ENCODE results near the gene SELENOI.
A peak's percentile ranks its signal among the peaks of the same experiment; 100 is the strongest.
"Not testable (repeated sequence)": the region's sequence is repeated elsewhere in the genome, so short reads cannot be mapped to it uniquely, and the experiment has no call there.

Gene SELENOI

DNA sequence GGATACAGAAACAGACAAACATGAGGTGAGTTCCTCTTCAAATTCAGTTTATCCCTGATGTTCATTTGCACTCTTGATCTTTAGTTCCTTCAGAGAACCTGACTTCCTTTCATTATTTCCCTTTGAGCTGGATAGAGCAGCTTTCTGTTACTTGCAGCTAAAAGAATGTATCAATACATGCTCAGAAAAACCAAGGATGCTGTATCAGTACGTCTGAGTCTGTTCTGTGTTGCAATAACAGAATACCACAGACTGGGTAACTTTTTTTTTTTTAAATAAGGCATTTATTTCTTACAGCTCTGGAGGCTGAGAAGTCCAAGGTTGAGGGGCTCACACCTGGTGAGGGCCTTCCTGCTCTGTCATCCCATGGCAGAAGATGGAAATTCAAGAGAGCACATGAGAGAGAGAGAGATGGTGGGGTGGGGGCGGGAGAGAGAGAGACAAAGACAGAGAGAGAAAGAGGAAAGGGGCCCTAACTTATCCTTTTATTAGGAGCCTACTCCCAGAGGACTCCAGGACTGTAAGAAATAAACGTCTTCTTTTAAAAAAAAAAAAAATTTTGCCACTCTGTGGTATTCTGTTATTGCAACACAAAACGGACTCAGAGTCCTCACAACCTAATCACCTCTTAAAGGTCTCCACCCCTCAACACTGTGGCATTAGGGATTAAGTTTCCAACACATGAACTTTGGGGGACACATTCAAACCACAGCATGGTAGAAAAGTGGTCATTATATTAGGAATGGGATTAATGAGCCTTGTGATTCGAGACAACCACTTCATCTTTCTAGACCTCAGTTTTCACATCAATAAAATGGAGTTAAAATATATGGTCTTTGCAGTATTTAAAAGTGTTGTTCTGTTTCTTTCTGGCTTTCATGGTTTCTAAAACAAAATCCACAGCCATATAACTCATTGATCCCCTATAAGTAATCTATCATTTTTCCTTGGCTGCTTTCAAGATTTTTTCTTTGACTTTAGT lies 18.4 kb upstream of the SELENOI start:
- DNase-seq, result no peak

DNA sequence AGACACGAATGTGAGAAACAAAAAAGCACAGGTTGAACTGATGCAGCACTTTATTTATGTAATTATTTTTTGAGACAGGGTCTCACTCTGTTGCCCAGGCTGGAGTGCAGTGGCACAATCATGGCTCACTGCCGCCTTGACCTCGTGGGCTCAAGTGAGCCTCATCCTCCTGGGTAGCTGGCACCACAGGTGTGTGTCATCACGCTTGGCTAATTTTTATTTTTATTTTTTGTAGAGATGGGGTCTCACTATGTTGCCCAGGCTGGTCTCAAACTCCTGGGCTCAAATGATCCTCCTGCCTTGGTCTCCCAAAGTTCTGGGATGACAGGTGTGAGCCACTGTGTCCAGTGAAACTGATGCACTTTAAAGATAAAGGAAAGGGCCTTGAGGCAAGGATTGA lies 16.9 kb upstream of the SELENOI start:
- not testable (repeated sequence) for DNase-seq

DNA sequence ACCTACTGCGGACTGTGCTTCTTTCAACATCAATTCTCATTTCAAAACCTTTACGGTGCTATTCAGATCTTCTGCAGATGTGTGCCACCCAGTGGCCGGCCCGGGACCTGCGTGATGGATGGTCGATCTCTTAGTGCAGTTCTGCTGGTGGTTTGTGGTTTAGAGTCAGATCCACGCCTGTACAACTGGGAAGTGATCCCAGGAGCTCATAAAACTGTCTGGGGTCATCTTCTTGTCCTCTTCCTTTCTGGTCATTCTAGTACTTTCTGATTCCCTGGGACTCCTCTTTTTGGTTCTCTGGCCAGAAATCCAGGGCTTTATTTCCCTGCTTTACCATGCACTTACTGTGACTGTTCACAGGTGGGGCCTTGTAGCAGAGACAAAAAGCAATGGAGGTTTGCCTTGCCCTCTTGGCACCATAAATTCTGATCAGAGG lies 15.8 kb upstream of the SELENOI start:
- peak; percentile 91 for DNase-seq

DNA sequence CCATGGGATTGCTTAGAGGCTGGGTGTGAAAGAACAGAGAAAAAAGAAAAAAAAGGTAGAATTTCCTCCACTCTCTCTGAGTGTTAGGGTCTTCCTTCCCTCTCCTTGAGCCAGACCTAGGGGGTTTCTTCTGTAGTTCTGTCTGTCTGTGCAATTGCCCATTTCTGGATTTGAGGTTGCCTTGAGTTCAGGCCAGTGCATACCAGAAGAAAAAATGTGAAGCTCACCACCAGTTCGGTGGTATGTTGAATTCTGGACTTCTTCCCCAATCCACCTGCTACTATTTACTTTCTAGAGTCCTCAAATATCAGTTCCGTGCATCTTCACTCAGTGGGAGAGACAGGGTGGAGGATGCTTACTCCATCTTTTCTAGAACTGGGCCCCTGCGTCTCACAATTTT lies 15.3 kb upstream of the SELENOI start:
- no peak for DNase-seq

GRCh38 chr2:26331321-26331720 lies 14.6 kb upstream of the SELENOI start:
- DNase-seq, result not testable (repeated sequence)

- no peak for DNase-seq
These were observed 12.7 kb upstream of the SELENOI start for GRCh38 chr2:26333293-26333692.

DNA sequence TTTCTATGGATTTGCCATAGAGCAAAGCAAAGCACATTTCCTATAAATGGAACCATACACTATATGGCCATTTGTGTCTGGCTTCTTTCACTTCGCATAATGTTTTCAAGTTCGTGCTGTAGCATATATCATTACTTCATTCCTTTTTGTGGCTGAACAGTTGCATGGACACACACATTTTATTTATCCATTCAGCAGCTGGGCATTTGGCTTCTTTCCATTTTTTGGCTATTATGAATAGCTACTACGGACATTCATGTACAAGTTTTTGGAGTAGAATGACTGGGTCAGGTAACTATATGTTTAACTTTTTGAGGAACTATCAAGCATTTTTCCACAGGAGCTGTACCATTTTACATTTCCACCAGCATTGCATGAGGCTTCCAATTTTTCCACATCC lies 10.7 kb upstream of the SELENOI start:
- no peak for DNase-seq

DNA sequence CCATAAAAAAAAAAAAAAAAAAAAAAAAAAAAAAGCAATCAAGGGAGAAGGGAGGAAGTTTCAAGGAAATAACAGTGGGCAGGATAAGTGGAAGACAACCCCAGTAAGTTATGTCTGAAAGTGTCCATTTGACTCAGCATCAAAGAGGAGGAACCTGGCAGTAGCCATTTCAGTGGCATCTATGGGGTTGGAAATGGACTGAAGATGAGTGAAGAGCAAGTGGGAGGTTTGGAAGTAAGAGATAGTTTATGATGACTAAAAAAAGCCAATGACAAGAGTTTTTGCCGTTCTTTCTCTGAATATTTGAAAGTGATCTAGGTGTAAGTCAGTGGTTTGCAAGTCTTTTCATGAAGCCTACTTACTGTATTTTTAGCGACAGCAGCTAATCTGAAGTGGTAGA lies 9.2 kb upstream of the SELENOI start:
- no peak for DNase-seq

DNA sequence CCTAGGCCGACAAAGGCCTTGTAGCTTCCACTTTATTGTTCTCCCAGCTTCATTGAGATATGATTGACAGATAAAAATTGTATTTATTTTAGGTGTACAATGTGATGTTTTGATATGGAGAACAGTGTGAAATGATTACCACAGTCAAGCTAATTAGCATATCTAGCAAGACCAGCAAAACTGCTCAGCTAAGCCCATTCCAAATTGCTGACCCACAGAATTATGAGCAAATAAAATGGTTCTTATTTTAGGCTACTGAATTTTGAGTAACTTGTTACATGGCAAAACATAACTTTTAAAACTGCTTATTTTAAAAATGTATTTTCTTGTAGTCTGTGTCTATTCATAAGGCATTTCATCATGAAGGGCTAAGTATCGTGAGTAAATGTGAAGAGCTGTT lies 8.6 kb upstream of the SELENOI start:
- no peak for DNase-seq

DNA sequence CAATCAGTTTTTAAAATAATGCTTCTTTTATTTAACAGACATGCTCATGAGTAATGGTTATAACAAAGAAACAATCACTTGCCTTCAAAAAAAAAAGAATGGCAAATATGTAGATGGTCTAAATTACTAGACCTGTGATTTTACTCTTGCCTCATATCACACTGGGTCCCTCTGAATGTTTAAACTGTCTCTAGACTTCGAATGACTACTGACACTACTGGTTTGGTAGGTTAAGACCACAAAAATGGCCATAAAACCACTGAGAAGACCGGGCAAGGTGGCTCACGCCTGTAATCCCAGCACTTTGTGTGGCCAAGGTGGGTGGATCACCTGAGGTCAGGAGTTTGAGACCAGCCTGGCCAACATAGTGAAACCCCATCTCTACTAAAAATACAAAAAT lies 5.1 kb upstream of the SELENOI start:
- DNase-seq, result no peak

DNA sequence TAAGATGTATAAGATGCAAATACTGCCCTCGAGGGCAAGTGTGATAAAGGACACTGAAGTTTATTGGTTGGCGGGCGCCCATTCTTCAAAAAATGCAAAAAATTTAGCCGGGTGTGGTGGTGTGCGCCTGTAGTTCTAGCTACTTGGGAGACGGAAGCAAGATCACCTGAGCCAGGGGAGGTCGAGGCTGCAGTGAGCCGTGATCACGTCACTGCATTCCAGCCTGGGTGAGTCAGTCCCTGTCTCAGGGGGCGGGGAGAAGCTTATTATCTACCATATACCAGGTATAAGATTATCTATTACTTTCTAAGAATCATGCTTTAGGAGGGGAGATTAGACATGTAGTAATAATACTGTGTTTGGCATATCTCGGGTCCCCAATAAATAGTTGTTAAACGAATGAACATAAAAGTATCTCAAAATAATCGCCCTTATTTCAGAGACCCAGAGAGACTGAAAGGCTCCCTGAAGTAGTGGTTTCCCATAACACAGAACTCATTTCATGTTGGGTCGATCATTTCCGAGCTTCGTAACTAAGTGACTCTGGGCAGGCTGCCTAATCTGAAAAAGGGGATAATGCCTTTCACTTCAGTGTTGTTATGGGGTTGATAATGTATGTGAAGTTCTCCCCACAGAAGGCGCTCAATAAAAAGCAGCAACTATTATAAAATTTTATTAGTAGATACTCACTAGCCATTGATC lies 1.2 kb upstream of the SELENOI start:
- peak in 1 of 2 experiments; percentile 43 for DNase-seq

DNA sequence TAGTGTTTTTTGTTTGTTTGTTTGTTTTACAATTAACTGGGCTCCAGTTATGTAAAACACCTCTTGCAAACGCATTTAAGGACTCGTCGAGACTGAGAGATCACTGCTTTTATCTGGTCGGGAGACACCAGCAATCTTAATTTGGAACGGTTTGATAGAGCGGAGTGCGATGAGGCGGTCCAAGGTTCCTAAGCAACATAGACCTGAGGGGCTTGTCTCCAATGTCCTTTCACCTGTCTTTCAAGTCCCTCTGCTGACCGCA lies 729 bp upstream of the SELENOI start:
- no peak for DNase-seq

GRCh38 chr2:26346454-26347053 lies 611 bp downstream of the SELENOI start, which contains the start of gene ADGRF3:
Gene ADGRF3, minus strand, starts transcription at chr2:26346789. Its CDS starts 555 bp downstream, at chr2:26346234.
- DNase-seq, result peak; percentile 65 to 77

- no peak for DNase-seq
These were observed 1.4 kb downstream of the SELENOI start for GRCh38 chr2:26347286-26347865.

- no peak for DNase-seq
These were observed 3.7 kb downstream of the SELENOI start for GRCh38 chr2:26349690-26350089.

DNA sequence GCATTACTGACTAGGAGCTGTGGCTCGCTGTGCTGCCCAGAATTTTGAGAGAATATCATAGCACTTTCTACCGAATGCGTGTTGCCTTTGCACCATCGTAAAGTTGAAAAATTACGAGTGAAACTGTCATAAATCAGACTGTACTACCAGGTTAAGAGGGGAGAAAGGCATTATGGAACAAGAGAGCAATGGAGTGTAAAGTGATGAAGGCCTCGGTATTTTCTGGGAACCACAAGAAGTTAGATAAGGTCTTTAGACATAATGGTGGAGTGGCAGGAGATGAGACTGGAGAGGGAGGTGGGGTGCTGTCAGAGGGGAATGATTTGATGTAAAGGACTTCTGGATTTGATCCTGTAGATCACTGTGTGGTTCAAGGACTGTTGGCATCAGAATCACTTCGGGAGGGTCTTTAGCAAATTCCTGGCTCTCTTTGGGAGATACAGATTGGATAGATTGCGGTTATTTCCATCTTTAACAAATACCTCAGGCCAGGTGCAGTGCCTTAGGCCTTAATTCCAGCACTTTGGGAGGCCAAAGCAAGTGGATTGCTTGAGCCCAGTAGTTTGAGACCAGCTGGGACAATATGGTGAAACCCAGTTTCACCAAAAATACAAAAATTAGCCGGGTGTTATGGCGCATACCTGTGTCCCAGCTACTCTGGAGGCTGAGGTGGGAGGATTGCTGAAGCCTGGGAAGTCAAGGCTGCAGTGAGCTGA lies 5.6 kb downstream of the SELENOI start:
- DNase-seq, result no peak

DNA sequence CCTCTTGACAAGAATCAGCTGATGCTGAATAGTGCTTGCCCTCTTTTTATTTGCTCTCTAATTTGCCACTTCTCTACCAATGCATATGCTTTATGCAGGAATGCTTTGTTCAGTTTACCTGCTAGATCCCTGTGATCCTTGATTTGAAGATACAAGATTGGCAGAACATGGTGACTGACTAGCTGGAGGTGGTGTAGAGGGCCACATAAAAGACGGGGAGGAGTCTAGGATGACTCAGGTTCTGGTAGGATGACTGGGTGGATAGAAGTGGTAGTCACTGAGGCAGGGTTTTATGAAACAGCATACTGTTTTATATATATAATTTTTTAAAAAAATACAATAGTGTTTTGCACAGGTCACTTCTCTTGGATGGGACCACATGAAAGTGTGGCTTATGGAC lies 6.9 kb downstream of the SELENOI start:
- DNase-seq, result peak in 1 of 2 experiments; percentile 55

GRCh38 chr2:26354469-26354868 lies 8.5 kb downstream of the SELENOI start:
- not testable (repeated sequence) for DNase-seq

- DNase-seq, result no peak
These were observed 9.4 kb downstream of the SELENOI start for GRCh38 chr2:26355038-26355995.

GRCh38 chr2:26356111-26356510 lies 10.2 kb downstream of the SELENOI start:
- no peak for DNase-seq

DNA sequence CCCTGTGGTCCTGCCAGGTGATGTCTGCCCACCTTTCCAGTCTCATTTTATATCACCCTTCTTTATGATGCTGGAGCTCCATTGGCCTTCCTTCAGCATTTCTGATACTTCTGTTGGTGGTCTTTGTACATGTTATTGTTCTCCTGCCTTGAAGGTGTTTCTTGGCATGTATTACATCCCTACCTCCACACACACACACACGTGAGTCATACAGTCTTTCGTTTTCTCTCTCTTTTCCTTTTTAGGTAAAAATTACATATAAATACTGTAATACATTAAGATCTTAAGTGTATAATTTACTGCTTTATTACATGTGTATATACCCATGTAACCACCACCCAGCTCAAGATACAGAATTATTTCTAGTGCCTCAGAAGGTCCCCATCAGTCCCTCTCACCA lies 10.8 kb downstream of the SELENOI start:
- DNase-seq, result no peak

All from activated T-cell treated with anti-CD3 and anti-CD28 coated beads, Interleukin-2, amount 50 U/mL, for 48 hours (primary cell).